SK-N-SH (cell line): Measurements from ENCODE around the gene CDIPT. TPM values are rescaled to one million over a fixed set of nuclear protein-coding genes. Genes with fewer than 3 reads are reported as not detected.

Source experiments
- CTCF ChIA-PET: fragments of 300-600, 350-600 bp; formaldehyde crosslinking; extraction: SDS; loops from one replicate; lab custom pipeline; 2021; lab: Yijun Ruan, JAX
- POLR2A ChIA-PET: fragments of 350-600 bp; sonication (Branson Sonifier 250); formaldehyde crosslinking; extraction: SDS; loops from one replicate; lab custom pipeline; 2020; ENCODE audit warnings: antibody characterized with exemption, inconsistent platforms; lab: Yijun Ruan, JAX
- DNase-seq: peaks from one replicate; pipeline ENCODE4 v3.0.0; 2012
- H2AFZ ChIP-seq: fragments of 200-600 bp; sonication (generic); 2 replicates; pipeline ENCODE4 v1.8.1; 2016; ENCODE audit warnings: antibody characterized with exemption, mild to moderate bottlenecking, low read depth
- H3F3A ChIP-seq: fragments of 200-600 bp; sonication (generic); replicated peaks from 2 replicates; pipeline ENCODE3; 2016; ENCODE audit warnings: antibody characterized with exemption, mild to moderate bottlenecking; ENCODE audit not compliant: insufficient read depth
- H3K27ac ChIP-seq, 2 experiments: fragments of 200-500 bp in 1 of 2; fragments of 200-600 bp in 1 of 2; sonication (Bioruptor generic) in 1 of 2; sonication (generic), shearing (Covaris generic) in 1 of 2; 2 replicates each; pipeline versions ENCODE4 v1.5.1 to v1.6.1; 2014 to 2016; ENCODE audit warnings: low read depth in 2 of 2, inconsistent platforms in 1 of 2, low read length in 1 of 2, mild to moderate bottlenecking in 1 of 2, mixed read lengths in 1 of 2
- H3K27me3 ChIP-seq: fragments of 200-600 bp; sonication (generic), shearing (Covaris generic); 2 replicates; pipeline ENCODE4 v1.6.1; 2016; ENCODE audit warnings: mixed run types; ENCODE audit not compliant: insufficient read depth
- H3K36me3 ChIP-seq, 2 experiments: fragments of 200-500 bp in 1 of 2; fragments of 200-600 bp in 1 of 2; sonication (Bioruptor generic) in 1 of 2; sonication (generic) in 1 of 2; replicated peaks in 1 of 2; 2 replicates each; pipeline versions ENCODE3 to v1.5.1; 2014 to 2016; ENCODE audit warnings: low read length in 1 of 2, mild to moderate bottlenecking in 1 of 2; ENCODE audit not compliant: insufficient read depth in 2 of 2, control insufficient read depth in 1 of 2
- H3K4me1 ChIP-seq, 2 experiments: fragments of 200-500 bp in 1 of 2; fragments of 200-600 bp in 1 of 2; sonication (Bioruptor generic) in 1 of 2; sonication (generic), shearing (Covaris generic) in 1 of 2; 2 replicates each; pipeline versions ENCODE4 v1.5.1 to v1.6.1; 2014 to 2016; ENCODE audit warnings: low read depth in 1 of 2, low read length in 1 of 2, mixed run types in 1 of 2; ENCODE audit not compliant: insufficient read depth in 2 of 2, control insufficient read depth in 1 of 2
- H3K4me2 ChIP-seq: fragments of 200-600 bp; sonication (generic), shearing (Covaris generic); 2 replicates; pipeline ENCODE4 v1.6.1; 2017; ENCODE audit warnings: mixed run types
- H3K4me3 ChIP-seq, 2 experiments: fragments of 200-500 bp in 1 of 2; fragments of 200-600 bp in 1 of 2; sonication (Bioruptor generic) in 1 of 2; sonication (generic), shearing (Covaris generic) in 1 of 2; 2 replicates each; pipeline versions ENCODE4 v1.5.1 to v1.8.1; 2014 to 2016; ENCODE audit warnings: low read depth in 2 of 2, inconsistent platforms in 1 of 2, low read length in 1 of 2, mild to moderate bottlenecking in 1 of 2, mixed read lengths in 1 of 2, moderate library complexity in 1 of 2
- H3K79me2 ChIP-seq: fragments of 200-600 bp; sonication (generic); 2 replicates; pipeline ENCODE4 v1.8.1; 2017; ENCODE audit warnings: mild to moderate bottlenecking; ENCODE audit not compliant: insufficient read depth
- H3K9ac ChIP-seq: fragments of 200-600 bp; sonication (generic); 2 replicates; pipeline ENCODE4 v1.6.1; 2017; ENCODE audit warnings: mixed run types
- H3K9me2 ChIP-seq: fragments of 200-600 bp; sonication (generic); 2 replicates; pipeline ENCODE4 v1.6.1; 2017; ENCODE audit warnings: mixed run types
- H3K9me3 ChIP-seq: fragments of 200-600 bp; sonication (generic); 2 replicates; pipeline ENCODE4 v1.6.1; 2017; ENCODE audit warnings: mixed run types, mild to moderate bottlenecking, moderate library complexity
- H4K20me1 ChIP-seq: fragments of 200-600 bp; sonication (generic); 2 replicates; pipeline ENCODE4 v1.6.1; 2017; ENCODE audit warnings: mild to moderate bottlenecking, mixed run types; ENCODE audit not compliant: insufficient read depth
- ELF1 ChIP-seq: IDR thresholded peaks from 2 replicates; pipeline ENCODE4 v1.4.0; 2012
- FOSL2 ChIP-seq: IDR thresholded peaks from 2 replicates; pipeline ENCODE4 v1.4.0; 2012; ENCODE audit warnings: low read depth, mild to moderate bottlenecking, moderate library complexity, borderline replicate concordance
- FOXM1 ChIP-seq: IDR thresholded peaks from 2 replicates; pipeline ENCODE4 v1.4.0; 2012; ENCODE audit warnings: low read depth, mild to moderate bottlenecking
- GABPA ChIP-seq: IDR thresholded peaks from 2 replicates; pipeline ENCODE4 v1.4.0; 2012; ENCODE audit warnings: low read depth, mild to moderate bottlenecking
- GATA2 ChIP-seq: sonication (generic); formaldehyde crosslinking; IDR thresholded peaks from 2 replicates; pipeline ENCODE4 v1.5.0; 2020; ENCODE audit warnings: mild to moderate bottlenecking, missing genetic modification reagents
- JUND ChIP-seq: IDR thresholded peaks from 2 replicates; pipeline ENCODE4 v1.4.0; 2012
- MXI1 ChIP-seq: IDR thresholded peaks from 2 replicates; pipeline ENCODE4 v1.6.1; 2012; ENCODE audit warnings: mild to moderate bottlenecking, low read depth, low read length, improper control_type of control experiment
- NFIC ChIP-seq: IDR thresholded peaks from 2 replicates; pipeline ENCODE4 v1.4.0; 2012; ENCODE audit warnings: borderline replicate concordance
- NRF1 ChIP-seq: IDR thresholded peaks from 2 replicates; pipeline ENCODE4 v1.6.1; 2012; ENCODE audit warnings: low read depth, mild to moderate bottlenecking, low read length
- PBX3 ChIP-seq: IDR thresholded peaks from 2 replicates; pipeline ENCODE4; 2012
- POLR2AphosphoS5 ChIP-seq: IDR thresholded peaks from 2 replicates; pipeline ENCODE4 v1.6.1; 2012; ENCODE audit warnings: low read depth, low read length
- RCOR1 ChIP-seq: fragments of 150-350 bp; IDR thresholded peaks from 2 replicates; pipeline ENCODE4 v1.6.1; 2017; ENCODE audit warnings: antibody characterized with exemption, low read length
- RFX5 ChIP-seq: IDR thresholded peaks from 2 replicates; pipeline ENCODE4 v1.6.1; 2012; ENCODE audit warnings: mild to moderate bottlenecking, improper control_type of control experiment, low read length
- RXRA ChIP-seq: IDR thresholded peaks from 2 replicates; pipeline ENCODE4 v1.4.0; 2012; ENCODE audit warnings: low read depth, mild to moderate bottlenecking, borderline replicate concordance
- SIN3A ChIP-seq: IDR thresholded peaks from 2 replicates; pipeline ENCODE4 v1.6.1; 2012; ENCODE audit warnings: low read depth, mild to moderate bottlenecking, low read length, moderate library complexity, borderline replicate concordance
- SMC3 ChIP-seq: IDR thresholded peaks from 2 replicates; pipeline ENCODE4 v1.6.1; 2012; ENCODE audit warnings: low read depth, low read length, improper control_type of control experiment
- TAF1 ChIP-seq: IDR thresholded peaks from 2 replicates; pipeline ENCODE4 v1.6.1; 2012; ENCODE audit warnings: low read depth, mild to moderate bottlenecking, low read length, moderate library complexity, borderline replicate concordance
- TCF12 ChIP-seq: IDR thresholded peaks from 2 replicates; pipeline ENCODE4 v1.4.0; 2012
- USF1 ChIP-seq: IDR thresholded peaks from 2 replicates; pipeline ENCODE4 v1.4.0; 2012; ENCODE audit warnings: low read depth, borderline replicate concordance
- USF2 ChIP-seq: fragments of 150-350 bp; IDR thresholded peaks from 2 replicates; pipeline ENCODE4 v1.6.1; 2017; ENCODE audit warnings: antibody characterized with exemption, low read length, low read depth, borderline replicate concordance
- ZBTB33 ChIP-seq: IDR thresholded peaks from 2 replicates; pipeline ENCODE4 v1.4.0; 2012; ENCODE audit warnings: low read depth, borderline replicate concordance
- WGBS: methylation state at CpG from one replicate; pipeline ENCODE4 v1.1.6; 2017; ENCODE audit warnings: low lambda C conversion rate; 5-methylcytosine and 5-hydroxymethylcytosine counted together
- polyA plus RNA-seq, 3 experiments: library from polyadenylated mRNA; depleted of rRNA; stranded (reverse); fragments of >200 nt; gene quantifications; 2 replicates each; pipeline ENCODE4 v1.2.3, GENCODE V29; 2012

CDIPT gene
- polyA plus RNA-seq, 1 of the 3 experiments (the other 2 are of a cell fraction) = 90.7 TPM

GRCh38 chr16:29845656-29846055, 17.4 kb downstream of the CDIPT start (continued):
- no peak for TF ChIP-seq USF1
- no peak for TF ChIP-seq ELF1
- TF ChIP-seq SMC3 = no peak
- TF ChIP-seq POLR2AphosphoS5 = no peak

GRCh38 chr16:29844575-29845331, 18.3 kb downstream of the CDIPT start:
- POLR2A ChIA-PET = no interaction called here
- H3K9ac ChIP-seq = no peak overlapping the region
- no peak for TF ChIP-seq JUND
- no peak for TF ChIP-seq SMC3
- CTCF ChIA-PET = interaction anchor here (1.0 to 5.9 kb wide), 2 partner anchors 23 to 37 kb away, joined by 3 to 129 read pairs; partner anchors contain the start of genes MVP and PAGR1
- no peak overlapping the region for H2AFZ ChIP-seq
- WGBS = 92% methylated on average over 11 of the region's 28 CpGs
- no peaks in the 10 kb centered on the region for H4K20me1 ChIP-seq
- no peak overlapping the region for H3K27ac ChIP-seq
- DNase-seq = no peak
- H3K9me2 ChIP-seq = no peaks in the 10 kb centered on the region
- H3K4me2 ChIP-seq = no peak overlapping the region
- no peaks in the 10 kb centered on the region for H3K9me3 ChIP-seq
- H3F3A ChIP-seq = peaks cover 19% of the 10 kb centered on the region
- H3K4me3 ChIP-seq = no peak overlapping the region
- no peaks in the 10 kb centered on the region for H3K27me3 ChIP-seq
- no peaks in the 10 kb centered on the region for H3K79me2 ChIP-seq
- no peaks in the 10 kb centered on the region for H3K4me1 ChIP-seq
- peaks cover 25 to 40% of the 10 kb centered on the region in 2 experiments for H3K36me3 ChIP-seq

- no peaks in the 10 kb centered on the region for H3K9me2 ChIP-seq
- DNase-seq = no peak
- TF ChIP-seq FOSL2 (no peak), GABPA (no peak), USF2 (no peak), TCF12 (no peak), JUND (no peak), USF1 (no peak), POLR2AphosphoS5 (no peak), NFIC (no peak), ELF1 (no peak), ZBTB33 (no peak), NRF1 (no peak), FOXM1 (no peak), GATA2 (CRISPR knock-in tag) (no peak), RCOR1 (no peak), TAF1 (no peak), RXRA (no peak), RFX5 (no peak), PBX3 (no peak), MXI1 (no peak), SIN3A (no peak)
- peaks cover 26 to 40% of the 10 kb centered on the region in 2 experiments for H3K36me3 ChIP-seq
- ChIA-PET CTCF (interaction anchor here (0.6 to 1.4 kb wide), 3 partner anchors 9 to 79 kb away, joined by 3 to 5 read pairs (median 3); no protein-coding TSS in a partner anchor), POLR2A (no interaction called here)
- no peak overlapping the region for H3K9ac ChIP-seq
- no peak overlapping the region for H2AFZ ChIP-seq
- WGBS = 89% methylated on average over 7 of the region's 8 CpGs
- no peak overlapping the region for H3K27ac ChIP-seq
- no peak overlapping the region for H3K4me2 ChIP-seq
- H3K4me1 ChIP-seq = no peaks in the 10 kb centered on the region
- H3F3A ChIP-seq = peaks cover 15% of the 10 kb centered on the region
- no peaks in the 10 kb centered on the region for H4K20me1 ChIP-seq
- no peaks in the 10 kb centered on the region for H3K79me2 ChIP-seq
- H3K9me3 ChIP-seq = no peaks in the 10 kb centered on the region
- H3K4me3 ChIP-seq = no peak overlapping the region
- H3K27me3 ChIP-seq = no peaks in the 10 kb centered on the region
Measured at GRCh38 chr16:29843931-29844330, 19.1 kb downstream of the CDIPT start.
